ENCODE data around the gene WIPF1. TPM values are rescaled to one million over a fixed set of nuclear protein-coding genes. Genes with fewer than 3 reads are reported as not detected.

WIPF1 gene
- total RNA-seq: 5.1 TPM

DNA sequence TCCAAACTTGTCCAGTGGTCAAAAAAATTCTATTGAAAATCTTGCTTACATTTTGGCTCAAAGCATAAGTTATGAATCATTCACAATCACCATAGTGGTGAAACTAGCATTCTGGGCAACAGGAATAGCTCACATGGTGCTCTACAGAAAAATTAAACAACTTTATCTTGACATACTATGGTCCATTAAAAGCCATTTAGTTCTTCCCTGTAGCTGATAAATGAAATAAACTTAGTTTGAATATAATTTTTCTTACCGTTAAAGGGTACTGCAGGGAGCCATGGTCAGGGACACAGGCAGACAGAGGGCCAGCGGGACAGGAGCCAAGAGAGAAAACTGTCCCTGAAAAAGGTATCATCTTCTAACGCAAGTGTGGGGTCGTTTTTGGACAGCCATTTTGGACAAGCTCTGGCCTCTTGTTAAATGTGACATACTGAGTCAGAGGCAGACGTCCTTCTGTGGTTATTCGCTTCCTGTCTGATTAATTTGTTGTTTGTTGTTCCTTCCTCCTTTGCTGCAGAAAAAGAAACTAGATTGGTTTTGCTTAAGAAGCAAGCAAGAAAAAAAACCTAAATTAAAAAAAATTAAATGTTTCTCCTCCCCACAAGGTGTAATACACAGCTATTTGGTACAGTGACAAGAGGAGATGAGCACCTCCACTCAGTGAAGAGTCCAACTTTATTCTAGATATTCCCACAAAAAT, at the start of gene WIPF1:
Gene WIPF1 (minus strand): TSS at position 460 of the 703 bp plus-strand sequence. CDS start 12,231 bp downstream, outside the sequence.

Small RNA genes within 50 kb of the gene (small RNA-seq; reads per million reads assigned to genes)
- gene RNU6-5P: 0.13 reads per million

Other genes with a start within 250 kb of the WIPF1 start
- 49.6 TPM for gene SCRN3, start 202.1 kb downstream of the WIPF1 start, total RNA-seq
- gene GPR155, start 110.8 kb downstream of the WIPF1 start, total RNA-seq: 26.8 TPM
- gene CHRNA1, start 166.7 kb upstream of the WIPF1 start, total RNA-seq: not detected

Measured in diencephalon (tissue), 1 donor.